H1 (cell line): ENCODE data around the gene NDC80.

Experiments
- EZH2 ChIP-seq: fragments of 200-600 bp; sonication (generic); IDR thresholded peaks from 2 replicates; pipeline ENCODE4 v1.7.1; 2012; ENCODE audit warnings: low read depth, mild to moderate bottlenecking, moderate library complexity, low read length, inconsistent platforms; ENCODE audit not compliant: severe bottlenecking
- GTF2F1 ChIP-seq: IDR thresholded peaks from 2 replicates; pipeline ENCODE4 v1.6.1; 2012; ENCODE audit warnings: low read depth, low read length, improper control_type of control experiment, borderline replicate concordance
- MAFK ChIP-seq: IDR thresholded peaks from 2 replicates; pipeline ENCODE4 v1.6.1; 2012; ENCODE audit warnings: low read depth, mild to moderate bottlenecking, improper control_type of control experiment, low read length
- SP2 ChIP-seq: IDR thresholded peaks from 2 replicates; pipeline ENCODE4 v1.6.1; 2012; ENCODE audit warnings: mild to moderate bottlenecking, low read length, inconsistent platforms

DNA sequence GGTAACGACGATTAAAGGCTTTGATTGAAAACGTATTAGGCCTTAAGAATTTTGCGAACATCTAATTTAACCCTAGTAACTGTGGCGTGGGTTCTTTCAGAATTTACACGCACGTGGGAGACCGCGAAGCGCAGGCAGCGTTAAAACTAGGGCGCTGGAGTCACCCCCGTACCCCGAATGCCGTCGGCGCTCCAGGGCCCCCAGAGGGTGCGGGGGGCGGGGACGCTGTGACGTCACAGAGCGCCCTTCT is 83.5 kb downstream of the NDC80 start:
- TF ChIP-seq MAFK: no peak
- TF ChIP-seq EZH2: no peak
- TF ChIP-seq SP2: no peak
- TF ChIP-seq GTF2F1: no peak
